SU-DHL-6 (cell line): ENCODE data around the gene C1D.
A peak's percentile ranks its signal among the peaks of the same experiment; 100 is the strongest.

Source experiments
- H2AFZ ChIP-seq: fragments of 200-600 bp; sonication (generic); 2 replicates; pipeline ENCODE4 v1.6.1; 2014; ENCODE audit warnings: low read depth, mild to moderate bottlenecking, moderate library complexity, mixed read lengths, antibody characterized with exemption, low read length; ENCODE audit not compliant: severe bottlenecking
- H3F3A ChIP-seq: fragments of 200-600 bp; shearing (Covaris generic); 2 replicates; pipeline ENCODE4 v1.6.0; 2016; ENCODE audit warnings: antibody characterized with exemption, mild to moderate bottlenecking; ENCODE audit not compliant: insufficient read depth
- H3K27ac ChIP-seq: fragments of 200-600 bp; sonication (generic); 2 replicates; pipeline ENCODE4 v1.5.1; 2016; ENCODE audit warnings: low read depth, mild to moderate bottlenecking, low read length, moderate library complexity, mixed read lengths
- H3K27me3 ChIP-seq: fragments of 200-600 bp; sonication (generic), shearing (Covaris generic); 2 replicates; pipeline ENCODE4 v1.6.0; 2014; ENCODE audit warnings: mild to moderate bottlenecking, low read length
- H3K36me3 ChIP-seq: fragments of 200-600 bp; sonication (generic); 2 replicates; pipeline ENCODE4 v1.6.1; 2014; ENCODE audit warnings: mild to moderate bottlenecking, low read length, mixed read lengths
- H3K4me2 ChIP-seq: fragments of 300-600, 200-600 bp; shearing (Covaris generic), sonication (generic); 2 replicates; pipeline ENCODE4 v1.6.0; 2014; ENCODE audit warnings: low read length, low read depth, mild to moderate bottlenecking; ENCODE audit not compliant: poor library complexity, severe bottlenecking
- H3K4me3 ChIP-seq: fragments of 200-600 bp; sonication (generic); 2 replicates; pipeline ENCODE4 v1.5.1; 2014; ENCODE audit warnings: antibody characterized with exemption, low read length, mild to moderate bottlenecking, mixed read lengths; ENCODE audit not compliant: insufficient read depth, poor library complexity, severe bottlenecking
- H3K79me2 ChIP-seq: fragments of 200-600 bp; sonication (generic); 2 replicates; pipeline ENCODE4 v1.6.1; 2014; ENCODE audit warnings: mild to moderate bottlenecking, low read length, moderate library complexity; ENCODE audit not compliant: insufficient read depth
- H3K9ac ChIP-seq: fragments of 200-600 bp; sonication (generic); 2 replicates; pipeline ENCODE4 v1.7.0; 2014; ENCODE audit warnings: mild to moderate bottlenecking, low read length
- H3K9me2 ChIP-seq: fragments of 200-600 bp; sonication (generic); replicated peaks from 2 replicates; pipeline ENCODE4 v1.6.1; 2014; ENCODE audit warnings: low read length; ENCODE audit not compliant: insufficient read depth
- H3K9me3 ChIP-seq: fragments of 200-600 bp; sonication (generic); 2 replicates; pipeline ENCODE4 v1.6.1; 2014; ENCODE audit warnings: low read length, mixed read lengths; ENCODE audit not compliant: insufficient read depth
- H4K20me1 ChIP-seq: fragments of 200-600 bp; sonication (generic); 2 replicates; pipeline ENCODE4 v1.6.1; 2014; ENCODE audit warnings: low read depth, mild to moderate bottlenecking, antibody characterized with exemption, low read length, moderate library complexity, mixed read lengths
- CTCF ChIP-seq: fragments of 200-600 bp; sonication (generic); IDR thresholded peaks from one replicate; pipeline ENCODE4 v1.5.1; 2017; ENCODE audit warnings: antibody characterized with exemption, mild to moderate bottlenecking, low read length, moderate library complexity; ENCODE audit not compliant: insufficient read depth, poor library complexity, severe bottlenecking
- EZH2phosphoT487 ChIP-seq: fragments of 200-600 bp; sonication (generic), shearing (Covaris generic); conservative IDR thresholded peaks from 2 replicates; pipeline ENCODE4 v1.6.1; 2018; ENCODE audit warnings: mild to moderate bottlenecking, antibody characterized with exemption, low read length, moderate library complexity, mixed read lengths

C1D gene

GRCh38 chr2:68062680-68063387 lies at the start of gene C1D:
C1D (minus strand) TSS chr2:68063004; CDS start chr2:68047310, 15,694 bp downstream.
- Histone ChIP-seq H2AFZ (peak within 1 kb of the TSS; percentile 96), H3K9me3 (no peaks in the 10 kb centered on the region), H3K4me3 (peak within 1 kb of the TSS; percentile 99), H3K9me2 (no peaks in the 10 kb centered on the region), H3F3A (no peaks in the 10 kb centered on the region), H3K36me3 (no peaks in the 10 kb centered on the region), H3K79me2 (peaks cover 49% of the 10 kb centered on the region), H3K27me3 (no peaks in the 10 kb centered on the region), H4K20me1 (peaks cover 8% of the 10 kb centered on the region; the same call in 1 of the 2 replicates), H3K4me2 (peak within 1 kb of the TSS; percentile 98), H3K27ac (peak within 1 kb of the TSS; percentile 39), H3K9ac (peak within 1 kb of the TSS; percentile 75)
- TF ChIP-seq CTCF (no peak), EZH2phosphoT487 (no peak)

GRCh38 chr2:68110102-68110501 lies 47.3 kb upstream of the C1D start:
- Histone ChIP-seq H3K9ac (no peak overlapping the region), H2AFZ (no peak overlapping the region), H3K4me2 (no peak overlapping the region), H3K4me3 (no peak overlapping the region), H4K20me1 (no peaks in the 10 kb centered on the region), H3K79me2 (no peaks in the 10 kb centered on the region), H3K9me2 (no peaks in the 10 kb centered on the region), H3K36me3 (0 out of 2 replicates have a peak, but pooled peaks cover 3% of the 10 kb centered on the region), H3K27ac (no peak overlapping the region), H3F3A (no peaks in the 10 kb centered on the region), H3K9me3 (peaks cover 13% of the 10 kb centered on the region; the same call in 1 of the 2 replicates), H3K27me3 (no peaks in the 10 kb centered on the region)
- no peak for TF ChIP-seq EZH2phosphoT487
- no peak for TF ChIP-seq CTCF

- Histone ChIP-seq H3K4me2 (no peak overlapping the region), H3F3A (no peaks in the 10 kb centered on the region), H2AFZ (no peak overlapping the region), H4K20me1 (no peaks in the 10 kb centered on the region), H3K9me3 (peaks cover 13% of the 10 kb centered on the region; the same call in 1 of the 2 replicates), H3K36me3 (0 out of 2 replicates have a peak, but pooled peaks cover 3% of the 10 kb centered on the region), H3K27ac (no peak overlapping the region), H3K79me2 (no peaks in the 10 kb centered on the region), H3K27me3 (no peaks in the 10 kb centered on the region), H3K4me3 (no peak overlapping the region), H3K9ac (no peak overlapping the region), H3K9me2 (no peaks in the 10 kb centered on the region)
- TF ChIP-seq CTCF (no peak), EZH2phosphoT487 (no peak)
Measured at GRCh38 chr2:68108120-68108519, 45.3 kb upstream of the C1D start.
